Aorta (tissue), 5 donors: ENCODE results near the gene KRTAP10-5. TPM values are rescaled to one million over a fixed set of nuclear protein-coding genes. Genes with fewer than 3 reads are reported as not detected.
A peak's percentile ranks its signal among the peaks of the same experiment; 100 is the strongest.
"Not testable (repeated sequence)": the region's sequence is repeated elsewhere in the genome, so short reads cannot be mapped to it uniquely, and the experiment has no call there.

Experiments used
- ATAC-seq: fragments of 200-7000 bp; cut with Tn5 transposase; one replicate; pipeline ENCODE4 v1.9.1; 2022; ENCODE audit warnings: moderate library complexity; ENCODE audit not compliant: low FRiP score
- DNase-seq, 2 donors: peaks; one replicate each; pipeline ENCODE4 v3.0.0-alpha.2; 2020
- H3K27ac ChIP-seq, 2 donors: one replicate each; pipeline ENCODE4 v1.5.1; 2013; ENCODE audit warnings: low read length in 2 of 2, mild to moderate bottlenecking in 2 of 2, moderate library complexity in 2 of 2, control low read depth in 1 of 2, inconsistent platforms in 1 of 2, low read depth in 1 of 2
- H3K27me3 ChIP-seq, 2 donors: one replicate each; pipeline ENCODE4 v1.6.1; 2013; ENCODE audit warnings: control low read depth in 1 of 2, low read length in 1 of 2, mild to moderate bottlenecking in 1 of 2, moderate library complexity in 1 of 2; ENCODE audit not compliant: insufficient read depth in 2 of 2, control insufficient read depth in 1 of 2
- H3K36me3 ChIP-seq, 2 donors: one replicate each; pipeline ENCODE4 v1.6.1; 2013; ENCODE audit warnings: control low read depth in 1 of 2, low read length in 1 of 2, mild to moderate bottlenecking in 1 of 2; ENCODE audit not compliant: insufficient read depth in 2 of 2, control insufficient read depth in 1 of 2
- H3K4me1 ChIP-seq, 2 donors: one replicate each; pipeline ENCODE4 v1.6.1; 2013; ENCODE audit warnings: low read length in 2 of 2, control low read depth in 1 of 2, mild to moderate bottlenecking in 1 of 2, moderate library complexity in 1 of 2; ENCODE audit not compliant: insufficient read depth in 2 of 2, control insufficient read depth in 1 of 2
- H3K4me3 ChIP-seq, 2 donors: one replicate each; pipeline ENCODE4 v1.5.1; 2013; ENCODE audit warnings: low read length in 2 of 2, control low read depth in 1 of 2, mild to moderate bottlenecking in 1 of 2
- H3K9me3 ChIP-seq: one replicate; pipeline ENCODE4 v1.6.1; 2013; ENCODE audit warnings: mild to moderate bottlenecking, low read length; ENCODE audit not compliant: control insufficient read depth
- WGBS, 2 donors: extraction: QIAGEN DNeasy Blood & Tissue Kit; methylation state at CpG; one replicate each; pipeline ENCODE4 v1.1.7; 2013; 5-methylcytosine and 5-hydroxymethylcytosine counted together
- intact Hi-C, 2 donors: fragments of 100-400 bp; cut with DNase I; formaldehyde crosslinking; loops; one replicate each; pipeline versions ENCODE4 v1.14.2 to v1.15.0; 2022
- polyA plus RNA-seq, 2 donors: library from polyadenylated mRNA; stranded (reverse); fragments of 200-250 nt; gene quantifications; one replicate each; pipeline ENCODE4 v1.2.3, GENCODE V29; 2013
- total RNA-seq, 2 donors: library from RNA; stranded (reverse); fragmentation: NEBNext Ultra II Directional; extraction: Animal tissue kit (Norgen Biotek cat#: 25700); gene quantifications; one replicate each; pipeline ENCODE4 v1.2.1, GENCODE V29; 2021
- donor health status: healthy with polysubstance abuse.
- donor health status: Bipolar disorder and iron deficiency.
- donor health status: DM: no; HTN: no; CAD: no.
- donor health status: DM: no; HTN: no; CAD: no.
- donor health status: DM: yes; HTN: yes; CAD: no.

The KRTAP10-5 gene
- total and polyA plus RNA-seq, 4 donors, result not detected

GRCh38 chr21:44564886-44565598 lies 15.4 kb downstream of the KRTAP10-5 start:
- Histone ChIP-seq H3K9me3 (no peaks in the 10 kb centered on the region), H3K36me3 (no peaks in the 10 kb centered on the region), H3K4me1 (no peaks in the 10 kb centered on the region), H3K27me3 (no peaks in the 10 kb centered on the region), H3K4me3 (no peak overlapping the region), H3K27ac (no peak overlapping the region)
- WGBS, 2 donors, result 0 to 40% methylated on average over 1 of the region's 1 CpG
- DNase-seq (no peak), ATAC-seq (no peak)
- intact Hi-C loops, result no loop called here

GRCh38 chr21:44564099-44564498 lies 16.3 kb downstream of the KRTAP10-5 start:
- H3K9me3 ChIP-seq, result no peaks in the 10 kb centered on the region
- DNase-seq (no peak), ATAC-seq (no peak)
- WGBS, 2 donors, result 96 to 98% methylated on average over 1 of the region's 1 CpG
- no peak overlapping the region for H3K27ac ChIP-seq
- no peaks in the 10 kb centered on the region for H3K4me1 ChIP-seq
- no peaks in the 10 kb centered on the region for H3K36me3 ChIP-seq
- H3K4me3 ChIP-seq, result no peak overlapping the region
- H3K27me3 ChIP-seq, result no peaks in the 10 kb centered on the region
- intact Hi-C loops, result no loop called here

GRCh38 chr21:44558695-44559094 lies 21.7 kb downstream of the KRTAP10-5 start, which contains the start of gene KRTAP10-3:
TSS of gene KRTAP10-3 (minus strand) at chr21:44558795. CDS start at chr21:44558715, 80 bp downstream.
- H3K27ac ChIP-seq, result no peak within 1 kb of the TSS
- H3K4me1 ChIP-seq, result no peaks in the 10 kb centered on the region
- no peak within 1 kb of the TSS for H3K4me3 ChIP-seq
- no peaks in the 10 kb centered on the region for H3K36me3 ChIP-seq
- no peaks in the 10 kb centered on the region for H3K27me3 ChIP-seq
- ATAC-seq, result no peak
- 74 to 78% methylated on average over 5 of the region's 5 CpGs for WGBS, 2 donors
- H3K9me3 ChIP-seq, result no peaks in the 10 kb centered on the region
- intact Hi-C loops, result no loop called here
- no peak for DNase-seq

- ATAC-seq, H3K27ac ChIP-seq, DNase-seq, intact Hi-C loops, H3K36me3 ChIP-seq, H3K27me3 ChIP-seq, H3K9me3 ChIP-seq, H3K4me3 ChIP-seq, H3K4me1 ChIP-seq: not testable (repeated sequence)
- 69 to 70% methylated on average over 9 to 10 of the region's 10 CpGs for WGBS, 2 donors
Measured at GRCh38 chr21:44558329-44558675, 22.1 kb downstream of the KRTAP10-5 start.

GRCh38 chr21:44557491-44558328 lies 22.7 kb downstream of the KRTAP10-5 start:
- intact Hi-C loops, result no loop called here
- H3K36me3 ChIP-seq, result no peaks in the 10 kb centered on the region
- 65% methylated on average over 30 of the region's 30 CpGs for WGBS, 2 donors
- ATAC-seq (no peak), DNase-seq (peak in 1 of 2 donors; percentile 69)
- no peaks in the 10 kb centered on the region for H3K4me1 ChIP-seq
- H3K9me3 ChIP-seq, result no peaks in the 10 kb centered on the region
- no peak overlapping the region for H3K27ac ChIP-seq
- no peaks in the 10 kb centered on the region for H3K27me3 ChIP-seq
- no peak overlapping the region for H3K4me3 ChIP-seq

GRCh38 chr21:44556879-44557278 lies 23.5 kb downstream of the KRTAP10-5 start:
- 86% methylated on average over 9 of the region's 9 CpGs for WGBS, 2 donors
- H3K36me3 ChIP-seq, result no peaks in the 10 kb centered on the region
- intact Hi-C loops, result no loop called here
- H3K9me3 ChIP-seq, result no peaks in the 10 kb centered on the region
- no peaks in the 10 kb centered on the region for H3K27me3 ChIP-seq
- no peak overlapping the region for H3K27ac ChIP-seq
- H3K4me3 ChIP-seq, result no peak overlapping the region
- DNase-seq, result no peak
- no peaks in the 10 kb centered on the region for H3K4me1 ChIP-seq
- no peak for ATAC-seq

GRCh38 chr21:44555200-44555875 lies 25.1 kb downstream of the KRTAP10-5 start:
- H3K27ac ChIP-seq, result no peak overlapping the region
- ATAC-seq (no peak), DNase-seq (no peak)
- WGBS, 2 donors, result 87 to 90% methylated on average over 13 of the region's 13 CpGs
- no peaks in the 10 kb centered on the region for H3K9me3 ChIP-seq
- H3K4me3 ChIP-seq, result no peak overlapping the region
- intact Hi-C loops, result no loop called here
- H3K36me3 ChIP-seq, result no peaks in the 10 kb centered on the region
- no peaks in the 10 kb centered on the region for H3K27me3 ChIP-seq
- H3K4me1 ChIP-seq, result no peaks in the 10 kb centered on the region

- no peaks in the 10 kb centered on the region for H3K27me3 ChIP-seq
- 86 to 87% methylated on average over 13 of the region's 13 CpGs for WGBS, 2 donors
- no peak overlapping the region for H3K27ac ChIP-seq
- intact Hi-C loops, result no loop called here
- ATAC-seq, result no peak
- H3K36me3 ChIP-seq, result no peaks in the 10 kb centered on the region
- no peak for DNase-seq
- H3K4me3 ChIP-seq, result no peak overlapping the region
- no peaks in the 10 kb centered on the region for H3K4me1 ChIP-seq
- no peaks in the 10 kb centered on the region for H3K9me3 ChIP-seq
Measured at GRCh38 chr21:44552681-44553080, 27.7 kb downstream of the KRTAP10-5 start.
